ENCODE results near the gene PCNX2. TPM values are rescaled to one million over a fixed set of nuclear protein-coding genes. Genes with fewer than 3 reads are reported as not detected.

The PCNX2 gene
- total and polyA plus RNA-seq, 7 donors = 1.8 to 13.8 (median 5.1) TPM

- intact Hi-C loops (cut with DNase I) = no loop called here
- Histone ChIP-seq H3K9me3 (no peaks in the 10 kb centered on the region), H3K4me3 (no peak overlapping the region), H3K27ac (no peak overlapping the region), H3K27me3 (no peaks in the 10 kb centered on the region), H3K36me3 (no peaks in the 10 kb centered on the region), H3K4me1 (no peaks in the 10 kb centered on the region)
- DNase-seq = no peak
- WGBS, 2 donors = 79 to 85% methylated on average over 2 of the region's 2 CpGs
- TF ChIP-seq POLR2A (IDR thresholded peaks at IDR 0.05) = no peak
- no peak for TF ChIP-seq EP300 (IDR thresholded peaks at IDR 0.05)
- no peak for TF ChIP-seq POLR2AphosphoS5 (IDR thresholded peaks at IDR 0.05)
- TF ChIP-seq CTCF (IDR thresholded peaks at IDR 0.05) = no peak
Measured at GRCh38 chr1:233320023-233320422, 24.5 kb upstream of the PCNX2 start.

GRCh38 chr1:233319272-233319671 lies 23.7 kb upstream of the PCNX2 start:
- TF ChIP-seq EP300 (IDR thresholded peaks at IDR 0.05) = no peak
- Histone ChIP-seq H3K9me3 (no peaks in the 10 kb centered on the region), H3K36me3 (no peaks in the 10 kb centered on the region), H3K27ac (no peak overlapping the region), H3K4me3 (no peak overlapping the region), H3K27me3 (no peaks in the 10 kb centered on the region), H3K4me1 (no peaks in the 10 kb centered on the region)
- 67 to 86% methylated on average over 6 of the region's 6 CpGs for WGBS, 2 donors
- no peak for DNase-seq
- intact Hi-C loops (cut with DNase I) = no loop called here

- intact Hi-C loops (cut with DNase I) = no loop called here
- H3K36me3 ChIP-seq = no peaks in the 10 kb centered on the region
- H3K4me3 ChIP-seq = no peak overlapping the region
- no peaks in the 10 kb centered on the region for H3K27me3 ChIP-seq
- H3K9me3 ChIP-seq = no peaks in the 10 kb centered on the region
- no peak overlapping the region for H3K27ac ChIP-seq
- no peak for DNase-seq
- 44 to 82% methylated on average over 1 of the region's 1 CpG for WGBS, 2 donors
- TF ChIP-seq POLR2A (IDR thresholded peaks at IDR 0.05) (no peak), CTCF (IDR thresholded peaks at IDR 0.05) (no peak), EP300 (IDR thresholded peaks at IDR 0.05) (no peak)
- H3K4me1 ChIP-seq = no peaks in the 10 kb centered on the region
Measured at GRCh38 chr1:233316473-233316872, 20.9 kb upstream of the PCNX2 start.

- Histone ChIP-seq H3K36me3 (no peaks in the 10 kb centered on the region), H3K27me3 (no peaks in the 10 kb centered on the region), H3K4me3 (no peak overlapping the region), H3K4me1 (no peaks in the 10 kb centered on the region), H3K9me3 (no peaks in the 10 kb centered on the region), H3K27ac (no peak overlapping the region)
- no peak for DNase-seq
- 57 to 84% methylated on average over 1 of the region's 1 CpG for WGBS, 2 donors
- TF ChIP-seq POLR2AphosphoS5 (IDR thresholded peaks at IDR 0.05) = no peak
- TF ChIP-seq POLR2A (IDR thresholded peaks at IDR 0.05) = no peak
- TF ChIP-seq EP300 (IDR thresholded peaks at IDR 0.05) = no peak
- TF ChIP-seq CTCF (IDR thresholded peaks at IDR 0.05) = no peak
- intact Hi-C loops (cut with DNase I) = no loop called here
Measured at GRCh38 chr1:233315718-233316301, 20.3 kb upstream of the PCNX2 start.

- Histone ChIP-seq H3K27ac (no peak overlapping the region), H3K27me3 (no peaks in the 10 kb centered on the region), H3K36me3 (no peaks in the 10 kb centered on the region), H3K9me3 (no peaks in the 10 kb centered on the region), H3K4me1 (no peaks in the 10 kb centered on the region), H3K4me3 (no peak overlapping the region)
- no peak for TF ChIP-seq POLR2A (IDR thresholded peaks at IDR 0.05)
- no peak for TF ChIP-seq POLR2AphosphoS5 (IDR thresholded peaks at IDR 0.05)
- no peak for TF ChIP-seq EP300 (IDR thresholded peaks at IDR 0.05)
- TF ChIP-seq CTCF (IDR thresholded peaks at IDR 0.05) = no peak
- intact Hi-C loops (cut with DNase I) = no loop called here
- DNase-seq = no peak
- WGBS, 2 donors = 74 to 86% methylated on average over 4 of the region's 4 CpGs
Measured at GRCh38 chr1:233313434-233314155, 18.1 kb upstream of the PCNX2 start.

Data from sigmoid colon (tissue), 7 donors.